Astrocyte of the spinal cord (primary cell): ENCODE data around the gene KRTAP5-5.
"Not testable (repeated sequence)": the region's sequence is repeated elsewhere in the genome, so short reads cannot be mapped to it uniquely, and the experiment has no call there.

ENCODE experiments used
- DNase-seq: peaks from one replicate; pipeline ENCODE4 v3.0.0; 2011; ENCODE audit warnings: low read depth, low spot score
- H3K4me3 ChIP-seq: 2 replicates; pipeline ENCODE4 v1.5.1; 2011; ENCODE audit warnings: low read depth, mild to moderate bottlenecking, low read length, moderate library complexity
- CTCF ChIP-seq: IDR thresholded peaks from 2 replicates; pipeline ENCODE4 v1.5.1; 2012; ENCODE audit warnings: low read depth, mild to moderate bottlenecking, low read length, inconsistent platforms
- in situ Hi-C: cut with HindIII; loops from 2 replicates; pipeline ENCODE4 v1.10.0; 2017; ENCODE audit warnings: low sequenced_read_pairs

Gene KRTAP5-5

GRCh38 chr11:1668911-1669473 is 39.4 kb downstream of the KRTAP5-5 start:
- in situ Hi-C loops = no loop called here
- no peak for DNase-seq
- no peak for TF ChIP-seq CTCF
- no peak overlapping the region for H3K4me3 ChIP-seq

DNA sequence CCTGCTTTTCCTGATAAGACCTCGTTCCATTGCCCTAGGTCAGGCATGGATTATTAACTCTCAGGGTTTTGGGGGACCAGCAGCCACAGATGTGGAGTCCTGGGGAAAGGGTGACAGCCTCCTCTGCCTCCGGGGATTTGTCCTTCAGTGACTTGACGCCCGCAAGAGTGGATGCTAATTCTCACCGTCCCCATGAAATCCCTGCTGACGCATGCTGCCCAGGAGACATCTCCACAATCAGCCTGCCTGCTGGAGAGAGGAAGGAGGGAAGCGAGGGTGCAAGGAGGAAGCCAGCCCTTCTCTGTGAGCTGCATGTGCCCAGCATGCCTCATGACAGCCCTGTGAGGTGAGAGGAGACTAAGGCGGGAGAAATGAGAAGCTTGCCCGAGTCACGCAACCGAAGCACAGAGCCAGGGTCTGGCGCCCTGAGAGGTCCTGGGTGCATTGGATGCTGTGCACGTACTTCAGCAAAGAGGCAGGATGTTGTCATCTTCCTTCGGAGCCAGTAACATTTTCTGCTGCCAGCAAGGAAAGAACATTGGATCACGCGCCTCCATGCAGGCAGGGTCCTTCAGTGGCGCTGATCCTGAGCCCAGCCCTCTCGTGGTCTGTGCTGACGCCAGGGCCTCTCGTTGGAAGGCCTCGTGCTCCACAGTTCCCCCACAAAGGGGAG is 40.1 kb downstream of the KRTAP5-5 start:
- in situ Hi-C loops = no loop called here
- no peak for TF ChIP-seq CTCF
- no peak for DNase-seq
- no peak overlapping the region for H3K4me3 ChIP-seq

- H3K4me3 ChIP-seq, DNase-seq, in situ Hi-C loops: not testable (repeated sequence)
Measured at GRCh38 chr11:1670457-1670856, 40.9 kb downstream of the KRTAP5-5 start.

DNA sequence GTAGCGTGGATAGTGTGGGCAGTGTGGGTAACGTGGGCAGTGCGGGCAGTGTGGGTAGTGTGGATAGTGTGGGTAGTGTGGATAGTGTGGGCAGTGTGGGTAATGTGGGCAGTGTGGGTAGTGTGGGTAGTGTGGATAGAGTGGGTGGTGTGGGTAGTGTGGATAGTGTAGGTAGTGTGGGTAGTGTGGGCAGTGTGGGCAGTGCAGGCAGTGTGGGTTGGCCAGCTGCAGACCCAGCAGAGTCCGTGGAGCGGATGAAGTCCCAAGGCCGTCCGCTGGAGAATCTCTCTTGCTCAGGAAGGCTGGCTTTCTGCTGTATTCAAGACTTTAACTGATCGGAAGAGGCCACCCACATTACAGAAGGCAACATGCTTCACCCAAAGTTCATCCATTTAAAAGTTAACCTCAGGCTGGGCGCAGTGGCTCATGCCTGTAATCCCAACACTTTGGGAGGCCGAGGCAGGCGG is 41.4 kb downstream of the KRTAP5-5 start:
- in situ Hi-C loops = no loop called here
- DNase-seq = no peak
- no peak overlapping the region for H3K4me3 ChIP-seq
- TF ChIP-seq CTCF = no peak

DNA sequence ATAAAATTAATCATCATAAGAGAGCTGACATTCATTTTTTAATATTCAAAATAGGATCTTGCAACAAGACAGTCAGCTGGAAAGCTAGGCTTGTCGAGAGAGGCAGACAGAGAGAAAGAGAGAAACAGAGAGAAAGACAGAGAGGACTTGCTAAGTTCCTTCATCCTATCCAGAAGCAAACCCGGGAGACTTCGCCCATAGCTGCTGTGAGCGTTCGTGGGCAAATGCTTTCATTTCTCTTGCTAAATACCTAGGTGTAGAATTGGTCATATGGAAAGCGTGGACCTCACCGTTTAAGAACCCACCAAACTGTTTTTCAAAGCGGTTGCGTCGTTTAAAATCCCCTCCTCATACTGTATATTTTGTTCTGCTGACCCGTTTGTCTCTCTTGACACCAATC is 42.1 kb downstream of the KRTAP5-5 start:
- no peak for DNase-seq
- no peak for TF ChIP-seq CTCF
- H3K4me3 ChIP-seq = no peak overlapping the region
- in situ Hi-C loops = no loop called here

DNA sequence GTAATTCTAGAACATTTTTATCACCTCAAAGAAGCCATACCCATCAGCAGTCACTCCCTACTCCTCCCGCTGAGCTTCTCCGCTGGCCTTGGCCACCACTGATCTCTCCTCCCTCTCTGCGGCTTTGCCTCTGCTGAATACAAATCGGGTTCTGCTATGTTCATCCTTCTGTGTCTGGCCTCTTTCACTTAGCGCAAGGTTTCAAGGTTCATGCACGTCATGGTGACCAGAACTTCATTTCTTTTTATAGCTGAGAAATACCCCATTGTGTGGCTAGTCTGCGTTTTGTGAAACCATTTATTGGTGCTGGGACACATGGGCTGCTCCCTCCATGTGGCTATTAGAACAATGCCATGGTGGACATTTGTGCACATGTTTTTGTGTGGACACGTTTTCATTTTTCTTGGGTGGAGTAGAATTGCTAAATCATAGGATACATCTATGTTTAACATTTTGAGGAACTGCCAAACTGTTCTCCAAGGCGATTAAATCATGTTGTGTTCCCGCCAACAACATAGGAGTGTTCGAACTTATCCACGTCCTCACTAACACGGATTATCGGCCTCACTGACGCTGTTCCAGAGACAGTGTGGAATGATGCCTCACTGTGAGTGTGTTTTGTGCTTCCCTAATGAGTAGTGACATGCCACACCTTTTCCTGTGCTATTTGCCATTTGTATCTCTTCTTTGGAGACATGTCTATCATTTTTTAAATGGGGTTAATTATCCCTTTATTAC is 43.2 kb downstream of the KRTAP5-5 start:
- in situ Hi-C loops = no loop called here
- TF ChIP-seq CTCF = no peak
- no peak overlapping the region for H3K4me3 ChIP-seq
- DNase-seq = no peak
